Activated CD4-positive, alpha-beta memory T cell treated with anti-CD3 and anti-CD28 coated beads, Interleukin-2, amount 10 ng/mL, durations not matched to agents 7 days and 5 days (primary cell): ENCODE measurements around the gene CACNA1E. TPM values are rescaled to one million over a fixed set of nuclear protein-coding genes. Genes with fewer than 3 reads are reported as not detected.
"Not testable (repeated sequence)": the region's sequence is repeated elsewhere in the genome, so short reads cannot be mapped to it uniquely, and the experiment has no call there.

Experiments
- CTCF ChIA-PET: fragments of 350-600 bp; sonication (Branson Sonifier 250); formaldehyde crosslinking; loops from one replicate; lab custom pipeline; 2021; ENCODE audit warnings: antibody characterized with exemption, inconsistent platforms; lab: Charles Lee
- POLR2A ChIA-PET: fragments of 350-600 bp; sonication (Branson Sonifier 250); formaldehyde crosslinking; loops from one replicate; lab custom pipeline; 2021; ENCODE audit warnings: antibody characterized with exemption; lab: Charles Lee
- DNase-seq: peaks from one replicate; pipeline ENCODE4 v3.0.0-alpha.2; 2020
- H3K27ac Mint-ChIP-seq: one replicate; pipeline ENCODE4 v1.8.0; 2021; ENCODE audit warnings: mild to moderate bottlenecking, mixed read lengths
- H3K27me3 Mint-ChIP-seq: one replicate; pipeline ENCODE4 v1.8.0; 2021; ENCODE audit warnings: mixed read lengths
- H3K36me3 Mint-ChIP-seq: one replicate; pipeline ENCODE4 v1.8.0; 2021; ENCODE audit warnings: low read depth, mixed read lengths
- H3K4me1 Mint-ChIP-seq: one replicate; pipeline ENCODE4 v1.8.0; 2021; ENCODE audit warnings: mixed read lengths
- H3K4me3 Mint-ChIP-seq: one replicate; pipeline ENCODE4 v1.8.0; 2021; ENCODE audit warnings: mild to moderate bottlenecking, mixed read lengths
- H3K9me3 Mint-ChIP-seq: one replicate; pipeline ENCODE4 v1.8.0; 2021; ENCODE audit warnings: mixed read lengths
- total RNA-seq, 2 experiments: library from RNA; stranded (reverse); gene quantifications; one replicate each; pipeline ENCODE4 v1.2.3, GENCODE V29; 2021

CACNA1E gene
- total RNA-seq, 2 experiments from 2014 or later = not detected

GRCh38 chr1:181508486-181509165 is 25.3 kb downstream of the CACNA1E start:
- Mint-ChIP-seq H3K9me3 (no peaks in the 10 kb centered on the region), H3K27ac (no peak overlapping the region), H3K4me1 (peaks cover 8% of the 10 kb centered on the region), H3K4me3 (no peak overlapping the region), H3K36me3 (no peaks in the 10 kb centered on the region), H3K27me3 (peaks cover 8% of the 10 kb centered on the region)
- CTCF ChIA-PET = no interaction called here
- POLR2A ChIA-PET = no interaction called here
- no peak for DNase-seq

GRCh38 chr1:181513786-181514297 is 30.5 kb downstream of the CACNA1E start:
- POLR2A ChIA-PET = no interaction called here
- H3K4me3 Mint-ChIP-seq = no peak overlapping the region
- CTCF ChIA-PET = no interaction called here
- no peak overlapping the region for H3K27ac Mint-ChIP-seq
- no peak for DNase-seq
- H3K27me3 Mint-ChIP-seq = peaks cover 11% of the 10 kb centered on the region
- no peaks in the 10 kb centered on the region for H3K9me3 Mint-ChIP-seq
- H3K4me1 Mint-ChIP-seq = no peaks in the 10 kb centered on the region
- H3K36me3 Mint-ChIP-seq = no peaks in the 10 kb centered on the region

GRCh38 chr1:181514298-181515290 is 31.3 kb downstream of the CACNA1E start:
- ChIA-PET POLR2A (no interaction called here), CTCF (no interaction called here)
- H3K36me3 Mint-ChIP-seq = no peaks in the 10 kb centered on the region
- H3K27ac Mint-ChIP-seq = no peak overlapping the region
- peaks cover 12% of the 10 kb centered on the region for H3K27me3 Mint-ChIP-seq
- H3K9me3 Mint-ChIP-seq = no peaks in the 10 kb centered on the region
- no peak overlapping the region for H3K4me3 Mint-ChIP-seq
- no peak for DNase-seq
- no peaks in the 10 kb centered on the region for H3K4me1 Mint-ChIP-seq

- H3K27ac Mint-ChIP-seq = no peak overlapping the region
- ChIA-PET CTCF (no interaction called here), POLR2A (no interaction called here)
- no peak overlapping the region for H3K4me3 Mint-ChIP-seq
- DNase-seq = no peak
- no peaks in the 10 kb centered on the region for H3K36me3 Mint-ChIP-seq
- H3K9me3 Mint-ChIP-seq = no peaks in the 10 kb centered on the region
- peaks cover 2% of the 10 kb centered on the region for H3K4me1 Mint-ChIP-seq
- peaks cover 12% of the 10 kb centered on the region for H3K27me3 Mint-ChIP-seq
These were observed 33.4 kb downstream of the CACNA1E start for GRCh38 chr1:181516706-181517105.

GRCh38 chr1:181517181-181517875 is 34.0 kb downstream of the CACNA1E start:
- H3K4me1 Mint-ChIP-seq = peaks cover 3% of the 10 kb centered on the region

GRCh38 chr1:181518152-181518551 is 34.8 kb downstream of the CACNA1E start:
- H3K4me3 Mint-ChIP-seq = no peak overlapping the region
- peaks cover 7% of the 10 kb centered on the region for H3K27me3 Mint-ChIP-seq
- peaks cover 3% of the 10 kb centered on the region for H3K4me1 Mint-ChIP-seq
- POLR2A ChIA-PET = no interaction called here
- H3K36me3 Mint-ChIP-seq = no peaks in the 10 kb centered on the region
- no peaks in the 10 kb centered on the region for H3K9me3 Mint-ChIP-seq
- no peak for DNase-seq
- H3K27ac Mint-ChIP-seq = no peak overlapping the region
- CTCF ChIA-PET = no interaction called here

More at GRCh38 chr1:181517181-181517875, 34.0 kb downstream of the CACNA1E start:
- no peak for DNase-seq
- Mint-ChIP-seq H3K36me3 (no peaks in the 10 kb centered on the region), H3K9me3 (no peaks in the 10 kb centered on the region), H3K27me3 (peaks cover 8% of the 10 kb centered on the region), H3K4me3 (no peak overlapping the region), H3K27ac (no peak overlapping the region)
- CTCF ChIA-PET = no interaction called here
- POLR2A ChIA-PET = no interaction called here

- Mint-ChIP-seq H3K27ac (no peak overlapping the region), H3K9me3 (no peaks in the 10 kb centered on the region), H3K4me3 (no peak overlapping the region), H3K36me3 (no peaks in the 10 kb centered on the region), H3K4me1 (peaks cover 3% of the 10 kb centered on the region), H3K27me3 (peaks cover 6% of the 10 kb centered on the region)
- ChIA-PET CTCF (no interaction called here), POLR2A (no interaction called here)
- no peak for DNase-seq
These were observed 39.5 kb downstream of the CACNA1E start for GRCh38 chr1:181522864-181523263.

- H3K27me3 Mint-ChIP-seq = peaks cover 4% of the 10 kb centered on the region
- CTCF ChIA-PET = no interaction called here
- no peak overlapping the region for H3K27ac Mint-ChIP-seq
- no peaks in the 10 kb centered on the region for H3K36me3 Mint-ChIP-seq
- POLR2A ChIA-PET = no interaction called here
- no peaks in the 10 kb centered on the region for H3K9me3 Mint-ChIP-seq
- no peak overlapping the region for H3K4me3 Mint-ChIP-seq
- DNase-seq = no peak
- H3K4me1 Mint-ChIP-seq = peaks cover 3% of the 10 kb centered on the region
These were observed 41.9 kb downstream of the CACNA1E start for GRCh38 chr1:181525104-181525721.

GRCh38 chr1:181528241-181528640 is 44.9 kb downstream of the CACNA1E start:
- H3K36me3 Mint-ChIP-seq, CTCF ChIA-PET: not testable (repeated sequence)

GRCh38 chr1:181531441-181531840 is 48.1 kb downstream of the CACNA1E start:
- H3K4me3 Mint-ChIP-seq = no peak overlapping the region
- ChIA-PET POLR2A (no interaction called here), CTCF (no interaction called here)
- no peak for DNase-seq
- no peaks in the 10 kb centered on the region for H3K4me1 Mint-ChIP-seq
- H3K27me3 Mint-ChIP-seq = peaks cover 12% of the 10 kb centered on the region
- no peaks in the 10 kb centered on the region for H3K9me3 Mint-ChIP-seq
- no peaks in the 10 kb centered on the region for H3K36me3 Mint-ChIP-seq
- no peak overlapping the region for H3K27ac Mint-ChIP-seq

More at GRCh38 chr1:181528241-181528640, 44.9 kb downstream of the CACNA1E start:
- H3K27me3 Mint-ChIP-seq, H3K4me1 Mint-ChIP-seq, DNase-seq, H3K9me3 Mint-ChIP-seq, H3K4me3 Mint-ChIP-seq, POLR2A ChIA-PET, H3K27ac Mint-ChIP-seq: not testable (repeated sequence)

- no peak for DNase-seq
- POLR2A ChIA-PET = no interaction called here
- no peak overlapping the region for H3K4me3 Mint-ChIP-seq
- CTCF ChIA-PET = no interaction called here
- no peaks in the 10 kb centered on the region for H3K9me3 Mint-ChIP-seq
- H3K4me1 Mint-ChIP-seq = no peaks in the 10 kb centered on the region
- no peak overlapping the region for H3K27ac Mint-ChIP-seq
- no peaks in the 10 kb centered on the region for H3K36me3 Mint-ChIP-seq
- peaks cover 10% of the 10 kb centered on the region for H3K27me3 Mint-ChIP-seq
These were observed 48.8 kb downstream of the CACNA1E start for GRCh38 chr1:181531951-181532600.

- no peak overlapping the region for H3K4me3 Mint-ChIP-seq
- ChIA-PET POLR2A (no interaction called here), CTCF (no interaction called here)
- H3K9me3 Mint-ChIP-seq = no peaks in the 10 kb centered on the region
- DNase-seq = no peak
- H3K27ac Mint-ChIP-seq = no peak overlapping the region
- H3K27me3 Mint-ChIP-seq = peaks cover 26% of the 10 kb centered on the region
- H3K36me3 Mint-ChIP-seq = no peaks in the 10 kb centered on the region
- H3K4me1 Mint-ChIP-seq = peaks cover 1% of the 10 kb centered on the region
These were observed 55.5 kb downstream of the CACNA1E start for GRCh38 chr1:181538836-181539235.
